Measurements from ENCODE around the gene LHB. TPM values are rescaled to one million over a fixed set of nuclear protein-coding genes. Genes with fewer than 3 reads are reported as not detected.
"Not testable (repeated sequence)": the region's sequence is repeated elsewhere in the genome, so short reads cannot be mapped to it uniquely, and the experiment has no call there.

The LHB gene
- polyA plus RNA-seq, 4 donors = 0.12 to 40.5 (median 5.2) TPM

- not testable (repeated sequence) for FAIRE-seq; H3K4me3 ChIP-seq (ENCODE audit: low read depth in 1 of 3, low read length in 3 of 3); H3K4me1 ChIP-seq (ENCODE audit: control insufficient read depth in 3 of 3, insufficient read depth in 2 of 3, low read depth in 1 of 3, low read length in 2 of 3); H3K27me3 ChIP-seq (ENCODE audit: control insufficient read depth in 3 of 3, insufficient read depth in 3 of 3, low read length in 3 of 3); H3K27ac ChIP-seq (ENCODE audit: low read depth in 1 of 3, low read length in 2 of 3); H3K36me3 ChIP-seq (ENCODE audit: control insufficient read depth in 3 of 3, insufficient read depth in 2 of 3, low read depth in 1 of 3, low read length in 3 of 3); H3K9me3 ChIP-seq (ENCODE audit: control insufficient read depth in 2 of 2, insufficient read depth in 1 of 2, low read depth in 1 of 2, low read length in 1 of 2); DNase-seq
- 83 to 90% (median 85%) methylated on average over 11 to 14 of the region's 14 CpGs for WGBS, 3 donors
Measured at GRCh38 chr19:49029749-49030148, 12.9 kb upstream of the LHB start.

- not testable (repeated sequence) for H3K4me3 ChIP-seq (ENCODE audit: low read depth in 1 of 3, low read length in 3 of 3); FAIRE-seq; H3K9me3 ChIP-seq (ENCODE audit: control insufficient read depth in 2 of 2, insufficient read depth in 1 of 2, low read depth in 1 of 2, low read length in 1 of 2); DNase-seq; H3K27ac ChIP-seq (ENCODE audit: low read depth in 1 of 3, low read length in 2 of 3); H3K4me1 ChIP-seq (ENCODE audit: control insufficient read depth in 3 of 3, insufficient read depth in 2 of 3, low read depth in 1 of 3, low read length in 2 of 3); H3K27me3 ChIP-seq (ENCODE audit: control insufficient read depth in 3 of 3, insufficient read depth in 3 of 3, low read length in 3 of 3); H3K36me3 ChIP-seq (ENCODE audit: control insufficient read depth in 3 of 3, insufficient read depth in 2 of 3, low read depth in 1 of 3, low read length in 3 of 3)
- WGBS, 3 donors = 64 to 74% (median 64%) methylated on average over 5 to 9 of the region's 9 CpGs
Measured at GRCh38 chr19:49028686-49029085, 11.8 kb upstream of the LHB start.

GRCh38 chr19:49025599-49025998 lies 8.7 kb upstream of the LHB start:
- not testable (repeated sequence) for H3K4me3 ChIP-seq (ENCODE audit: low read depth in 1 of 3, low read length in 3 of 3); H3K27ac ChIP-seq (ENCODE audit: low read depth in 1 of 3, low read length in 2 of 3); H3K36me3 ChIP-seq (ENCODE audit: control insufficient read depth in 3 of 3, insufficient read depth in 2 of 3, low read depth in 1 of 3, low read length in 3 of 3); H3K9me3 ChIP-seq (ENCODE audit: control insufficient read depth in 2 of 2, insufficient read depth in 1 of 2, low read depth in 1 of 2, low read length in 1 of 2); FAIRE-seq; DNase-seq; H3K4me1 ChIP-seq (ENCODE audit: control insufficient read depth in 3 of 3, insufficient read depth in 2 of 3, low read depth in 1 of 3, low read length in 2 of 3)
- peaks cover 0 to 16% (median 0%) of the 10 kb centered on the region in 3 donors for H3K27me3 ChIP-seq (ENCODE audit: control insufficient read depth in 3 of 3, insufficient read depth in 3 of 3, low read length in 3 of 3)
- 77 to 82% (median 78%) methylated on average over 17 to 23 of the region's 23 CpGs for WGBS, 3 donors

GRCh38 chr19:49025088-49025487 lies 8.2 kb upstream of the LHB start:
- not testable (repeated sequence) for H3K4me1 ChIP-seq (ENCODE audit: control insufficient read depth in 3 of 3, insufficient read depth in 2 of 3, low read depth in 1 of 3, low read length in 2 of 3); FAIRE-seq
- 67 to 87% (median 79%) methylated on average over 3 to 4 of the region's 6 CpGs for WGBS, 3 donors

GRCh38 chr19:49024233-49024632 lies 7.3 kb upstream of the LHB start, which contains the start of gene CGB3:
TSS of gene CGB3 (minus strand) at chr19:49024333. CDS start at chr19:49023971, 362 bp downstream.
- H3K36me3 ChIP-seq (ENCODE audit: control insufficient read depth in 3 of 3, insufficient read depth in 2 of 3, low read depth in 1 of 3, low read length in 3 of 3); H3K4me1 ChIP-seq (ENCODE audit: control insufficient read depth in 3 of 3, insufficient read depth in 2 of 3, low read depth in 1 of 3, low read length in 2 of 3); H3K27ac ChIP-seq (ENCODE audit: low read depth in 1 of 3, low read length in 2 of 3); DNase-seq; H3K9me3 ChIP-seq (ENCODE audit: control insufficient read depth in 2 of 2, insufficient read depth in 1 of 2, low read depth in 1 of 2, low read length in 1 of 2); H3K4me3 ChIP-seq (ENCODE audit: low read depth in 1 of 3, low read length in 3 of 3); FAIRE-seq: not testable (repeated sequence)
- WGBS, 3 donors = 33 to 58% (median 40%) methylated on average over 8 to 13 of the region's 15 CpGs
- H3K27me3 ChIP-seq (ENCODE audit: control insufficient read depth in 3 of 3, insufficient read depth in 3 of 3, low read length in 3 of 3) = peaks cover 0 to 29% (median 0%) of the 10 kb centered on the region in 3 donors

More at GRCh38 chr19:49025088-49025487, 8.2 kb upstream of the LHB start:
- not testable (repeated sequence) for H3K4me3 ChIP-seq (ENCODE audit: low read depth in 1 of 3, low read length in 3 of 3); DNase-seq; H3K36me3 ChIP-seq (ENCODE audit: control insufficient read depth in 3 of 3, insufficient read depth in 2 of 3, low read depth in 1 of 3, low read length in 3 of 3); H3K9me3 ChIP-seq (ENCODE audit: control insufficient read depth in 2 of 2, insufficient read depth in 1 of 2, low read depth in 1 of 2, low read length in 1 of 2); H3K27ac ChIP-seq (ENCODE audit: low read depth in 1 of 3, low read length in 2 of 3)
- peaks cover 0 to 21% (median 0%) of the 10 kb centered on the region in 3 donors for H3K27me3 ChIP-seq (ENCODE audit: control insufficient read depth in 3 of 3, insufficient read depth in 3 of 3, low read length in 3 of 3)

- H3K4me1 ChIP-seq (ENCODE audit: control insufficient read depth in 3 of 3, insufficient read depth in 2 of 3, low read depth in 1 of 3, low read length in 2 of 3) = peaks cover 0 to 11% (median 4%) of the 10 kb centered on the region in 3 donors
- no peak overlapping the region for H3K4me3 ChIP-seq (ENCODE audit: low read depth in 1 of 3, low read length in 3 of 3)
- DNase-seq = no peak
- WGBS, 3 donors = 81 to 88% (median 86%) methylated on average over 9 of the region's 9 CpGs
- no peak overlapping the region for H3K27ac ChIP-seq (ENCODE audit: low read depth in 1 of 3, low read length in 2 of 3)
- FAIRE-seq = no peak
- H3K36me3 ChIP-seq (ENCODE audit: control insufficient read depth in 3 of 3, insufficient read depth in 2 of 3, low read depth in 1 of 3, low read length in 3 of 3) = peaks cover 0 to under 1% (median 0%) of the 10 kb centered on the region in 3 donors
- no peaks in the 10 kb centered on the region for H3K9me3 ChIP-seq (ENCODE audit: control insufficient read depth in 2 of 2, insufficient read depth in 1 of 2, low read depth in 1 of 2, low read length in 1 of 2)
- H3K27me3 ChIP-seq (ENCODE audit: control insufficient read depth in 3 of 3, insufficient read depth in 3 of 3, low read length in 3 of 3) = peaks cover 0 to 39% (median 0%) of the 10 kb centered on the region in 3 donors
Measured at GRCh38 chr19:49022116-49022515, 5.2 kb upstream of the LHB start.

GRCh38 chr19:49020931-49021895 lies 4.3 kb upstream of the LHB start:
- no peak overlapping the region for H3K27ac ChIP-seq (ENCODE audit: low read depth in 1 of 3, low read length in 2 of 3)
- H3K4me1 ChIP-seq (ENCODE audit: control insufficient read depth in 3 of 3, insufficient read depth in 2 of 3, low read depth in 1 of 3, low read length in 2 of 3) = peaks cover 0 to 11% (median 4%) of the 10 kb centered on the region in 3 donors
- WGBS, 3 donors = 15 to 32% (median 17%) methylated on average over 16 of the region's 16 CpGs
- peaks cover 0 to 39% (median 0%) of the 10 kb centered on the region in 3 donors for H3K27me3 ChIP-seq (ENCODE audit: control insufficient read depth in 3 of 3, insufficient read depth in 3 of 3, low read length in 3 of 3)
- no peak overlapping the region for H3K4me3 ChIP-seq (ENCODE audit: low read depth in 1 of 3, low read length in 3 of 3)
- no peaks in the 10 kb centered on the region for H3K9me3 ChIP-seq (ENCODE audit: control insufficient read depth in 2 of 2, insufficient read depth in 1 of 2, low read depth in 1 of 2, low read length in 1 of 2)
- FAIRE-seq = no peak
- no peak for DNase-seq
- H3K36me3 ChIP-seq (ENCODE audit: control insufficient read depth in 3 of 3, insufficient read depth in 2 of 3, low read depth in 1 of 3, low read length in 3 of 3) = peaks cover 0 to 7% (median 0%) of the 10 kb centered on the region in 3 donors

GRCh38 chr19:49020342-49020741 lies 3.5 kb upstream of the LHB start:
- 42 to 76% (median 44%) methylated on average over 11 of the region's 11 CpGs for WGBS, 3 donors
- FAIRE-seq = no peak
- DNase-seq = no peak
- Histone ChIP-seq H3K4me1 (ENCODE audit: control insufficient read depth in 3 of 3, insufficient read depth in 2 of 3, low read depth in 1 of 3, low read length in 2 of 3) (peaks cover 0 to 11% (median 4%) of the 10 kb centered on the region in 3 donors), H3K36me3 (ENCODE audit: control insufficient read depth in 3 of 3, insufficient read depth in 2 of 3, low read depth in 1 of 3, low read length in 3 of 3) (peaks cover 0 to 16% (median 3%) of the 10 kb centered on the region in 3 donors), H3K27me3 (ENCODE audit: control insufficient read depth in 3 of 3, insufficient read depth in 3 of 3, low read length in 3 of 3) (peaks cover 0 to 39% (median 0%) of the 10 kb centered on the region in 3 donors), H3K27ac (ENCODE audit: low read depth in 1 of 3, low read length in 2 of 3) (no peak overlapping the region), H3K4me3 (ENCODE audit: low read depth in 1 of 3, low read length in 3 of 3) (no peak overlapping the region), H3K9me3 (ENCODE audit: control insufficient read depth in 2 of 2, insufficient read depth in 1 of 2, low read depth in 1 of 2, low read length in 1 of 2) (no peaks in the 10 kb centered on the region)
